Ovary (tissue), 9 donors: ENCODE results near the gene MORF4L1. TPM values are rescaled to one million over a fixed set of nuclear protein-coding genes. Genes with fewer than 3 reads are reported as not detected.
"Not testable (repeated sequence)": the region's sequence is repeated elsewhere in the genome, so short reads cannot be mapped to it uniquely, and the experiment has no call there.

Experiments
- DNase-seq, 5 donors: peaks; one replicate each; pipeline ENCODE4 v3.0.0-alpha.2; 2019 to 2020
- H3K27ac ChIP-seq, 2 donors: fragments of 200-600 bp; one replicate each; pipeline versions ENCODE4 v1.5.1 to v1.8.0; 2019 to 2022
- H3K27me3 ChIP-seq: fragments of 200-600 bp; one replicate; pipeline ENCODE4 v1.8.0; 2022
- H3K36me3 ChIP-seq: fragments of 200-600 bp; sonication (generic); one replicate; pipeline ENCODE4 v1.5.1; 2019
- H3K4me1 ChIP-seq: one replicate; pipeline ENCODE4 v1.8.1; 2013; ENCODE audit warnings: mild to moderate bottlenecking, moderate library complexity; ENCODE audit not compliant: insufficient read depth
- H3K4me3 ChIP-seq: fragments of 200-600 bp; sonication (generic); one replicate; pipeline ENCODE4 v1.5.1; 2017
- H3K9me3 ChIP-seq, 2 donors: fragments of 200-600 bp in 1 of 2; sonication (generic) in 1 of 2; one replicate each; pipeline versions ENCODE4 v1.5.1 to v1.8.1; 2013 to 2019; ENCODE audit warnings: mild to moderate bottlenecking in 1 of 2, moderate library complexity in 1 of 2
- CTCF ChIP-seq, 3 donors: fragments of 450-650 bp in 2 of 3; fragments of 200-600 bp in 1 of 3; IDR thresholded peaks; one replicate each; pipeline versions ENCODE4 v1.5.1 to v1.8.0; 2016 to 2022; ENCODE audit warnings: antibody characterized with exemption in 3 of 3, mild to moderate bottlenecking in 1 of 3
- EP300 ChIP-seq: sonication (generic); formaldehyde crosslinking; IDR thresholded peaks from one replicate; pipeline ENCODE4 v1.6.1; 2017; ENCODE audit warnings: antibody characterized with exemption
- POLR2A ChIP-seq: fragments of 450-650 bp; IDR thresholded peaks from one replicate; pipeline ENCODE4 v1.6.1; 2017; ENCODE audit warnings: antibody characterized with exemption, mild to moderate bottlenecking, moderate library complexity
- WGBS, 3 donors: extraction: QIAGEN DNeasy Blood & Tissue Kit in 1 of 3; methylation state at CpG; one replicate each; pipeline versions ENCODE4 v1.1.5 to v1.1.7; 2013 to 2017; 5-methylcytosine and 5-hydroxymethylcytosine counted together
- intact Hi-C, 4 donors: fragments of 100-400 bp; cut with DNase I; formaldehyde crosslinking; loops; one replicate each; pipeline versions ENCODE4 v1.11.0 to v1.15.1; 2022 to 2023
- polyA plus RNA-seq, 2 donors: library from polyadenylated mRNA; stranded (reverse); fragments of 200-250 nt in 1 of 2; fragments of 350-450 nt in 1 of 2; fragmentation: Illumina TruSeq in 1 of 2; extraction: RNeasy Lipid Tissue Mini Kit (QIAGEN cat#74804) in 1 of 2; gene quantifications; one replicate each; pipeline ENCODE4 v1.2.3, GENCODE V29; 2013 to 2014
- total RNA-seq, 7 donors: library from RNA; depleted of rRNA in 2 of 7; stranded (reverse); fragments of >200 nt in 2 of 7; fragmentation: NEBNext Ultra II Directional in 3 of 7; extraction: Animal tissue kit (Norgen Biotek cat#: 25700) in 3 of 7; gene quantifications; one replicate each; pipeline versions ENCODE4 v1.1.0 to v1.2.4, GENCODE V29; 2016 to 2023
- donor health status: DM: no; HTN: no; CAD: no; lungs with moderate emphysema.
- donor health status: DM: no; HTN: no; CAD: no.
- donor health status: Bipolar disorder and iron deficiency.
- donor health status: DM: yes; HTN: yes; CAD: no.
- donor health status: DM: no; HTN: no; CAD: no.
- donor health status: DM: yes; HTN: yes; CAD: no.

The MORF4L1 gene
- total and polyA plus RNA-seq, 9 donors: 210 to 772 (median 346) TPM

- TF ChIP-seq POLR2A (no peak), EP300 (no peak)
- no peaks in the 10 kb centered on the region for H3K27me3 ChIP-seq
- H3K9me3 ChIP-seq: no peaks in the 10 kb centered on the region
- WGBS, 3 donors: 53 to 80% (median 72%) methylated on average over 3 of the region's 3 CpGs
- DNase-seq: no peak
- H3K27ac ChIP-seq: no peak overlapping the region
- intact Hi-C loops: no loop called here
- no peaks in the 10 kb centered on the region for H3K36me3 ChIP-seq
- H3K4me3 ChIP-seq: no peak overlapping the region
- H3K4me1 ChIP-seq: peaks cover 2% of the 10 kb centered on the region
These were observed 34.2 kb upstream of the MORF4L1 start for GRCh38 chr15:78838489-78838888.

- intact Hi-C loops, H3K9me3 ChIP-seq, H3K4me3 ChIP-seq, H3K4me1 ChIP-seq, H3K27me3 ChIP-seq, DNase-seq, H3K36me3 ChIP-seq, H3K27ac ChIP-seq: not testable (repeated sequence)
- WGBS, 3 donors: 74 to 95% (median 94%) methylated on average over 6 of the region's 6 CpGs
These were observed 33.5 kb upstream of the MORF4L1 start for GRCh38 chr15:78839151-78839550.

DNA sequence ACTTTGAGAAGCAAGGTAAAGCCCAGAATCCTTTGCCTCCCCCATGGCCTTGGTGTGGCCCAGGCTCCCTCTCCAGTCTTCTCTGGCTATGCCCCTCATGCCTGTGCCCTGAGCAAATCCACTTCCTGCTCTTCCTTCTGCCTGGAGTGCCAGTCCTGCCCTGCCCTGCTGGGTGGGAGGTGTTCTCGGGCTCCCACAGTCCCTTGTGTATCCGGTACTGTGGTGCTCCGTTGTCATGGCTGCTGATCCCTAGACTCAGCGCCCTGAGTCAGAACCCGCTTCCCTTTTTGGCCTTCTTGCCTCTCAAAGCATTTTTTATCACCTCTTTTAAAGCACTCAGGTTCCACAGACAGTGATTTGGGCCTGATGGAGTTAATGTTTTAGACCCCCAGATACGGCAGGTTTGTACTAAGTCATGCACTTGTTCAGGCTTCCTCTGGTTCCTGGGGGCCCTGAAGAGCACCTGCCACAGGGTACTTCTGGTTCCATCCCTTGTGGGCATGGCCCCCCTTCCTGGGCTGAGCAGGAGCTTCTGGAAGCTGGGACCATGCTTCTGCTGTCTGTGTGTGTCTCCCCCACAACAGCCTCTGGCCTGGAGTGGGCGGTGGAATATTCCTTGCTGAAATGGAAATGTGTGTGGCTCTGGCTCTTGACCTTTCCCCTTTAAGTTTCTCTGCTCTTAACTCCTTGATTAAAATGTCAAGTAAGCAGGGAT is 31.9 kb upstream of the MORF4L1 start:
- Histone ChIP-seq H3K4me1 (peaks cover 2% of the 10 kb centered on the region), H3K27ac (no peak overlapping the region), H3K9me3 (no peaks in the 10 kb centered on the region), H3K27me3 (no peaks in the 10 kb centered on the region), H3K36me3 (no peaks in the 10 kb centered on the region), H3K4me3 (no peak overlapping the region)
- 63 to 76% (median 71%) methylated on average over 7 of the region's 7 CpGs for WGBS, 3 donors
- no peak for DNase-seq
- TF ChIP-seq CTCF (IDR thresholded peaks at IDR 0.05): no peak
- no peak for TF ChIP-seq EP300
- no peak for TF ChIP-seq POLR2A
- intact Hi-C loops: no loop called here

DNA sequence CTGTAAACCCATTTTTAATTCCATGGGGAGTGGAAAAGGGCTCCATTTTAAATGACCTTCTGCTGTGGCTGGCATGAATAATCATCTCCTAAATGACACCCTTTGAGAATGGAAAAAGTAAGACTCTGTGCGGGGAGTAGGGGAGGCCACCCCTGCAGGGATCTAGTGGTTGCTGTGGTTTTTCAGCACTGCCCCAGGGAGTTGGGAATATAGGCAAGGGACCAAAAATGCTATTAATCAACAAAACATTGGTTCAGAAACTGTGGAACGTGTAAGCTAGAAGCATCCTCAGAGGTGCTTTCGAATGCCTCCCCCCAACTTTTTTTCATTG is 31.3 kb upstream of the MORF4L1 start:
- H3K9me3 ChIP-seq: no peaks in the 10 kb centered on the region
- no peak overlapping the region for H3K4me3 ChIP-seq
- intact Hi-C loops: no loop called here
- no peaks in the 10 kb centered on the region for H3K27me3 ChIP-seq
- H3K4me1 ChIP-seq: no peaks in the 10 kb centered on the region
- no peaks in the 10 kb centered on the region for H3K36me3 ChIP-seq
- DNase-seq: no peak
- TF ChIP-seq POLR2A (no peak), EP300 (no peak), CTCF (IDR thresholded peaks at IDR 0.05) (no peak)
- 25 to 42% (median 38%) methylated on average over 3 of the region's 3 CpGs for WGBS, 3 donors
- H3K27ac ChIP-seq: no peak overlapping the region

DNA sequence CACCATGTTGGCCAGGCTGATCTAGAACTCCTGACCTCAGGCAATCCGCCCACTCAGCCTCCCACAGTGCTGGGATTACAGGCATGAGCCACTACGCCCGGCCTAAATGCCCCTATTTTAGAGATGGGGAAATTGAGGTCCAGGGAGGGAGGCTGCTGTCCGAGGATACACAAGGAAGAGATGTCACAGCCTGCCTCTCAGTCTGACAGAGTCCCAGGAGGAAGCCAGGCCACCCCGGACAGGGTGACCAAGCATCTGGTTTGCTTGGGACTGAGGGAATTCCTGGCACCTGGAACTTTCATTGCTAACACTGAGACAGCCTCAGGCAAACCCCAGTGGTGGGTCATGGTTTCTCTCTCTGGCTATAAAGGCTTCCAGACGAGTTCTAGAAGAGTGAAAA is 30.8 kb upstream of the MORF4L1 start:
- H3K27ac ChIP-seq: no peak overlapping the region
- TF ChIP-seq CTCF (IDR thresholded peaks at IDR 0.05): no peak
- TF ChIP-seq POLR2A: no peak
- TF ChIP-seq EP300: no peak
- H3K36me3 ChIP-seq: no peaks in the 10 kb centered on the region
- H3K27me3 ChIP-seq: no peaks in the 10 kb centered on the region
- no peak for DNase-seq
- no peak overlapping the region for H3K4me3 ChIP-seq
- 89 to 91% (median 90%) methylated on average over 6 of the region's 6 CpGs for WGBS, 3 donors
- no peaks in the 10 kb centered on the region for H3K4me1 ChIP-seq
- no peaks in the 10 kb centered on the region for H3K9me3 ChIP-seq
- intact Hi-C loops: no loop called here
